ENCODE data around the gene MIA3. TPM values are rescaled to one million over a fixed set of nuclear protein-coding genes. Genes with fewer than 3 reads are reported as not detected.

The MIA3 gene
- total and polyA plus RNA-seq, 2 of the 4 experiments (the other 2 are of a cell fraction) = 35.0 to 45.4 TPM

- TF ChIP-seq, protein P1, sequence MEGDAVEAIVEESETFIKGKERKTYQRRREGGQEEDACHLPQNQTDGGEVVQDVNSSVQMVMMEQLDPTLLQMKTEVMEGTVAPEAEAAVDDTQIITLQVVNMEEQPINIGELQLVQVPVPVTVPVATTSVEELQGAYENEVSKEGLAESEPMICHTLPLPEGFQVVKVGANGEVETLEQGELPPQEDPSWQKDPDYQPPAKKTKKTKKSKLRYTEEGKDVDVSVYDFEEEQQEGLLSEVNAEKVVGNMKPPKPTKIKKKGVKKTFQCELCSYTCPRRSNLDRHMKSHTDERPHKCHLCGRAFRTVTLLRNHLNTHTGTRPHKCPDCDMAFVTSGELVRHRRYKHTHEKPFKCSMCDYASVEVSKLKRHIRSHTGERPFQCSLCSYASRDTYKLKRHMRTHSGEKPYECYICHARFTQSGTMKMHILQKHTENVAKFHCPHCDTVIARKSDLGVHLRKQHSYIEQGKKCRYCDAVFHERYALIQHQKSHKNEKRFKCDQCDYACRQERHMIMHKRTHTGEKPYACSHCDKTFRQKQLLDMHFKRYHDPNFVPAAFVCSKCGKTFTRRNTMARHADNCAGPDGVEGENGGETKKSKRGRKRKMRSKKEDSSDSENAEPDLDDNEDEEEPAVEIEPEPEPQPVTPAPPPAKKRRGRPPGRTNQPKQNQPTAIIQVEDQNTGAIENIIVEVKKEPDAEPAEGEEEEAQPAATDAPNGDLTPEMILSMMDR (conservative IDR thresholded peaks at IDR 0.05; ENCODE audit: low read depth, low read length) = no peak
- TF ChIP-seq MAFK (IDR thresholded peaks at IDR 0.05; ENCODE audit: low read depth, low read length) = peak; percentile 27; the same call in 1 of the 2 replicates
Measured at GRCh38 chr1:222589462-222590302, 28.2 kb upstream of the MIA3 start, which contains the start of gene TAF1A (continued).

- Histone ChIP-seq H2AFZ (replicated peaks; ENCODE audit: low read length, poor library complexity) (peak overlapping the region; percentile 6), H3K79me1 (ENCODE audit: low read depth in 1 of 2, low read length in 2 of 2) (peaks cover 9 to 15% of the 10 kb centered on the region in 2 experiments), H2BK15ac (ENCODE audit: low read depth, low read length) (no peak overlapping the region), H2AK9ac (replicated peaks; ENCODE audit: low read depth, low read length, poor library complexity) (peak overlapping the region; percentile 1), H3K4me2 (ENCODE audit: low read depth, low read length) (no peak overlapping the region), H3K36me3 (ENCODE audit: control insufficient read depth, insufficient read depth, low read length) (peaks cover 1% of the 10 kb centered on the region; the same call in 1 of the 2 replicates), H2BK20ac (ENCODE audit: low read depth, low read length) (no peak overlapping the region), H3K23ac (ENCODE audit: low read depth, low read length) (no peak overlapping the region), H2AK5ac (ENCODE audit: low read depth, low read length) (no peak overlapping the region), H2BK5ac (ENCODE audit: low read depth, low read length, poor library complexity, severe bottlenecking) (no peak overlapping the region), H4K8ac (ENCODE audit: low read depth in 2 of 2, low read length in 2 of 2) (no peak overlapping the region; a peak in 1 of 4 replicates), H4K20me1 (ENCODE audit: insufficient read depth, low read length) (no peaks in the 10 kb centered on the region), H3K4me3 (ENCODE audit: insufficient read depth, low read depth, low read length) (no peak overlapping the region), H3K56ac (ENCODE audit: extremely low read depth, insufficient read depth, low read length) (no peak overlapping the region), H3K9ac (ENCODE audit: low read depth, low read length) (no peak overlapping the region), H3K27ac (ENCODE audit: insufficient read depth, low read length) (no peak overlapping the region), H3K14ac (replicated peaks; ENCODE audit: low read depth, low read length) (no peak overlapping the region), H4K91ac (ENCODE audit: insufficient read depth, low read depth, low read length) (no peak overlapping the region), H4K5ac (ENCODE audit: low read depth, low read length) (no peak overlapping the region), H3K27me3 (ENCODE audit: control insufficient read depth, insufficient read depth, low read length) (no peaks in the 10 kb centered on the region), H3K9me1 (ENCODE audit: insufficient read depth, low read length) (no peaks in the 10 kb centered on the region), H2BK120ac (ENCODE audit: low read depth, low read length) (no peak overlapping the region), H3K4me1 (ENCODE audit: control insufficient read depth, insufficient read depth, low read length) (peaks cover 4% of the 10 kb centered on the region; the same call in 1 of the 2 replicates), H3K9me3 (ENCODE audit: control insufficient read depth, insufficient read depth, low read length) (no peaks in the 10 kb centered on the region), H3K18ac (ENCODE audit: low read depth, low read length) (no peak overlapping the region), H3K4ac (ENCODE audit: low read depth, low read length) (no peak overlapping the region)
- TF ChIP-seq, protein P2, sequence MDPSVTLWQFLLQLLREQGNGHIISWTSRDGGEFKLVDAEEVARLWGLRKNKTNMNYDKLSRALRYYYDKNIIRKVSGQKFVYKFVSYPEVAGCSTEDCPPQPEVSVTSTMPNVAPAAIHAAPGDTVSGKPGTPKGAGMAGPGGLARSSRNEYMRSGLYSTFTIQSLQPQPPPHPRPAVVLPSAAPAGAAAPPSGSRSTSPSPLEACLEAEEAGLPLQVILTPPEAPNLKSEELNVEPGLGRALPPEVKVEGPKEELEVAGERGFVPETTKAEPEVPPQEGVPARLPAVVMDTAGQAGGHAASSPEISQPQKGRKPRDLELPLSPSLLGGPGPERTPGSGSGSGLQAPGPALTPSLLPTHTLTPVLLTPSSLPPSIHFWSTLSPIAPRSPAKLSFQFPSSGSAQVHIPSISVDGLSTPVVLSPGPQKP (IDR thresholded peaks at IDR 0.05; ENCODE audit: borderline replicate concordance, low read depth, low read length) = no peak
- no peak for TF ChIP-seq RAD21 (IDR thresholded peaks at IDR 0.05; ENCODE audit: low read length)
- TF ChIP-seq SMC3 (IDR thresholded peaks at IDR 0.05; ENCODE audit: low read depth, low read length) = no peak
- intact Hi-C loops (cut with micrococcal nuclease) = no loop called here
- DNase-seq (peak; percentile 66), ATAC-seq (ENCODE audit: low read depth) (no peak)
- in situ Hi-C loops (cut with MboI; ENCODE audit: low sequenced_read_pairs) = no loop called here
- CTCF ChIA-PET = interaction anchor here (1.0 kb wide), 1 partner anchor 15 kb away, joined by 3 read pairs; no protein-coding TSS in a partner anchor
- WGBS, 2 experiments (ENCODE audit: extremely low coverage in 2 of 2, insufficient read length in 1 of 2) = 71% methylated on average over 1 of the region's 3 CpGs; no CpG with 5 or more reads in 1 of the 2 experiments
- dilution Hi-C loops (cut with HindIII; ENCODE audit: low sequenced_read_pairs, unreplicated experiment) = no loop called here
- no TSS peak for BruUV-seq (replicated peaks)
- POLR2A ChIA-PET (ENCODE audit: unreplicated experiment) = no interaction called here
Measured at GRCh38 chr1:222592171-222592570, 25.7 kb upstream of the MIA3 start.
